CD14-positive monocyte (primary cell): Measurements from ENCODE around the gene ILDR2. TPM values are rescaled to one million over a fixed set of nuclear protein-coding genes. Genes with fewer than 3 reads are reported as not detected.

Experiments
- DNase-seq, 3 donors: peaks; one replicate each; pipeline ENCODE4 v3.0.0-alpha.2; 2011 to 2022
- H2AFZ ChIP-seq: 2 replicates; pipeline ENCODE4 v1.6.0; 2012; ENCODE audit warnings: mild to moderate bottlenecking, low read depth, low read length, inconsistent platforms; ENCODE audit not compliant: insufficient read depth, poor library complexity, severe bottlenecking
- H3K27ac ChIP-seq, 2 donors: 1 replicate in 1 of 2; 2 replicates in 1 of 2; pipeline ENCODE4 v1.5.1; 2012 to 2013; ENCODE audit warnings: low read length in 2 of 2, control low read depth in 1 of 2, inconsistent platforms in 1 of 2, low read depth in 1 of 2, mild to moderate bottlenecking in 1 of 2
- H3K27me3 ChIP-seq, 2 donors: one replicate each; pipeline versions ENCODE4 v1.6.0 to v1.6.1; 2011 to 2013; ENCODE audit warnings: low read length in 2 of 2; ENCODE audit not compliant: control insufficient read depth in 2 of 2, insufficient read depth in 2 of 2
- H3K36me3 ChIP-seq, 2 donors: replicated peaks in 1 of 2; 1 replicate in 1 of 2; 2 replicates in 1 of 2; pipeline versions ENCODE4 v1.5.1 to v1.6.1; 2012 to 2013; ENCODE audit warnings: low read length in 2 of 2, control low read depth in 1 of 2, inconsistent platforms in 1 of 2, mild to moderate bottlenecking in 1 of 2; ENCODE audit not compliant: insufficient read depth in 2 of 2, control insufficient read depth in 1 of 2
- H3K4me1 ChIP-seq, 2 donors: 1 replicate in 1 of 2; 2 replicates in 1 of 2; pipeline versions ENCODE4 v1.5.1 to v1.6.1; 2012 to 2013; ENCODE audit warnings: low read length in 2 of 2, control low read depth in 1 of 2, inconsistent platforms in 1 of 2, mild to moderate bottlenecking in 1 of 2, moderate library complexity in 1 of 2; ENCODE audit not compliant: insufficient read depth in 2 of 2, control insufficient read depth in 1 of 2
- H3K4me2 ChIP-seq: replicated peaks from 2 replicates; pipeline ENCODE3; 2012; ENCODE audit warnings: low read length, moderate library complexity, mild to moderate bottlenecking; ENCODE audit not compliant: poor library complexity, severe bottlenecking; ENCODE audit errors: extremely low read depth
- H3K4me3 ChIP-seq, 3 experiments: fragments of 200-600 bp in 1 of 3; sonication (generic) in 1 of 3; replicated peaks in 1 of 3; 1 replicate in 2 of 3; 2 replicates in 1 of 3; pipeline ENCODE4 v1.5.1; 2011 to 2013; ENCODE audit warnings: low read length in 3 of 3, mild to moderate bottlenecking in 3 of 3, control low read depth in 2 of 3, low read depth in 2 of 3, inconsistent platforms in 1 of 3, moderate library complexity in 1 of 3
- H3K79me2 ChIP-seq: 2 replicates; pipeline ENCODE4 v1.6.0; 2012; ENCODE audit warnings: mild to moderate bottlenecking, control low read depth, inconsistent platforms, low read length, moderate library complexity; ENCODE audit not compliant: insufficient read depth
- H3K9ac ChIP-seq: 2 replicates; pipeline ENCODE4 v1.6.0; 2017; ENCODE audit warnings: low read length, mild to moderate bottlenecking; ENCODE audit not compliant: insufficient read depth, poor library complexity, severe bottlenecking
- H3K9me3 ChIP-seq, 2 donors: replicated peaks in 1 of 2; 1 replicate in 1 of 2; 2 replicates in 1 of 2; pipeline versions ENCODE4 v1.5.1 to v1.6.1; 2012 to 2013; ENCODE audit warnings: low read length in 2 of 2, control low read depth in 1 of 2; ENCODE audit not compliant: control insufficient read depth in 1 of 2, insufficient read depth in 1 of 2
- H4K20me1 ChIP-seq: 2 replicates; pipeline ENCODE4 v1.6.0; 2012; ENCODE audit warnings: mild to moderate bottlenecking, low read length, control low read depth, moderate library complexity; ENCODE audit not compliant: insufficient read depth
- H3K27ac Mint-ChIP-seq, 7 donors: one replicate each; pipeline ENCODE4 v1.8.0; 2020; ENCODE audit warnings: mild to moderate bottlenecking in 7 of 7, mixed read lengths in 7 of 7, moderate library complexity in 6 of 7, inconsistent platforms in 2 of 7
- H3K27me3 Mint-ChIP-seq, 3 donors: one replicate each; pipeline ENCODE4 v1.8.0; 2021 to 2022; ENCODE audit warnings: low read depth in 3 of 3, mild to moderate bottlenecking in 3 of 3, mixed read lengths in 3 of 3, moderate library complexity in 3 of 3, inconsistent platforms in 1 of 3
- H3K36me3 Mint-ChIP-seq, 2 donors: one replicate each; pipeline ENCODE4 v1.8.0; 2020; ENCODE audit warnings: mixed read lengths in 2 of 2, inconsistent platforms in 1 of 2, mild to moderate bottlenecking in 1 of 2
- H3K4me1 Mint-ChIP-seq: one replicate; pipeline ENCODE4 v1.8.0; 2020; ENCODE audit warnings: mild to moderate bottlenecking, mixed read lengths
- H3K4me3 Mint-ChIP-seq, 2 donors: one replicate each; pipeline ENCODE4 v1.8.0; 2020; ENCODE audit warnings: mild to moderate bottlenecking in 2 of 2, mixed read lengths in 2 of 2, moderate library complexity in 1 of 2
- H3K9me3 Mint-ChIP-seq, 7 donors: one replicate each; pipeline ENCODE4 v1.8.0; 2020 to 2022; ENCODE audit warnings: mixed read lengths in 7 of 7, mild to moderate bottlenecking in 6 of 7, moderate library complexity in 6 of 7, inconsistent platforms in 2 of 7
- WGBS: methylation state at CpG from one replicate; pipeline ENCODE4 v1.1.5; 2013; ENCODE audit warnings: missing lambda C conversion rate; ENCODE audit not compliant: insufficient coverage; 5-methylcytosine and 5-hydroxymethylcytosine counted together
- intact Hi-C, 2 donors: fragments of 100-400 bp; cut with micrococcal nuclease; formaldehyde crosslinking; loops; one replicate each; pipeline versions ENCODE4 v1.15.0 to v1.15.1; 2023
- polyA plus RNA-seq, 3 donors: library from polyadenylated mRNA; depleted of rRNA in 1 of 3; unstranded in 2 of 3; stranded (reverse) in 1 of 3; fragments of 300-500 nt in 2 of 3; fragments of >200 nt in 1 of 3; fragmentation: Illumina TruSeq in 2 of 3; gene quantifications; 1 replicate in 2 of 3; 2 replicates in 1 of 3; pipeline ENCODE4 v1.2.3, GENCODE V29; 2012 to 2021
- TF ChIP-seq, protein P1 (sequence below): fragments of 200-600 bp; IDR thresholded peaks from one replicate; pipeline ENCODE4 v1.8.0; 2022; ENCODE audit warnings: antibody characterized with exemption, mild to moderate bottlenecking

Gene ILDR2
- polyA plus RNA-seq, 3 donors: not detected

DNA sequence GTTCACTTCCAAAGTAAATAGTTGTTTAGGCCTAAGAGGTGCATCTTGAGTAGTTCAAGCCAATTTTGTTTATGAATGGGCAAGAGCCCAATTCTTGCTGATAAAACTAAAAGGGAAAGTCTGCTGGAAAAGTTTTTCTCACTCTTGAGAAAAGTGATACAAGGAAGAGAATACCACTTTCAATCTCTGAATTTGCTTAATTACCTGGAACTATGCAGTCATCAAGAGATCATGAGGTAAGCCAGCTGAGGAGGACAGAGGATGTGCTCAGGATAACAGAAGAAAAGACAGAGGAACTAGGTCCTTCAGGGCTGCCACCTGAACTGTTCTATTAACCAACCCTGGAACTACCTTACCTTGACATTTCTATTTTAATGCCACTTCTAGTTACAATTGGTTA is 42.2 kb downstream of the ILDR2 start:
- Mint-ChIP-seq H3K9me3 (peaks cover 0 to 5% (median 0%) of the 10 kb centered on the region in 7 donors), H3K27ac (no peak overlapping the region), H3K4me3 (no peak overlapping the region), H3K27me3 (peaks cover 0 to 6% (median 5%) of the 10 kb centered on the region in 3 donors), H3K36me3 (no peaks in the 10 kb centered on the region), H3K4me1 (no peaks in the 10 kb centered on the region)
- Histone ChIP-seq H3K4me2 (no peak overlapping the region), H2AFZ (no peak overlapping the region), H3K79me2 (no peaks in the 10 kb centered on the region), H3K9me3 (no peaks in the 10 kb centered on the region), H4K20me1 (no peaks in the 10 kb centered on the region), H3K9ac (no peak overlapping the region), H3K4me1 (no peaks in the 10 kb centered on the region), H3K27me3 (no peaks in the 10 kb centered on the region), H3K4me3 (no peak overlapping the region), H3K36me3 (no peaks in the 10 kb centered on the region), H3K27ac (no peak overlapping the region)
- no peak for DNase-seq
- TF ChIP-seq, protein P1, sequence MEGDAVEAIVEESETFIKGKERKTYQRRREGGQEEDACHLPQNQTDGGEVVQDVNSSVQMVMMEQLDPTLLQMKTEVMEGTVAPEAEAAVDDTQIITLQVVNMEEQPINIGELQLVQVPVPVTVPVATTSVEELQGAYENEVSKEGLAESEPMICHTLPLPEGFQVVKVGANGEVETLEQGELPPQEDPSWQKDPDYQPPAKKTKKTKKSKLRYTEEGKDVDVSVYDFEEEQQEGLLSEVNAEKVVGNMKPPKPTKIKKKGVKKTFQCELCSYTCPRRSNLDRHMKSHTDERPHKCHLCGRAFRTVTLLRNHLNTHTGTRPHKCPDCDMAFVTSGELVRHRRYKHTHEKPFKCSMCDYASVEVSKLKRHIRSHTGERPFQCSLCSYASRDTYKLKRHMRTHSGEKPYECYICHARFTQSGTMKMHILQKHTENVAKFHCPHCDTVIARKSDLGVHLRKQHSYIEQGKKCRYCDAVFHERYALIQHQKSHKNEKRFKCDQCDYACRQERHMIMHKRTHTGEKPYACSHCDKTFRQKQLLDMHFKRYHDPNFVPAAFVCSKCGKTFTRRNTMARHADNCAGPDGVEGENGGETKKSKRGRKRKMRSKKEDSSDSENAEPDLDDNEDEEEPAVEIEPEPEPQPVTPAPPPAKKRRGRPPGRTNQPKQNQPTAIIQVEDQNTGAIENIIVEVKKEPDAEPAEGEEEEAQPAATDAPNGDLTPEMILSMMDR: no peak
- intact Hi-C loops: no loop called here

DNA sequence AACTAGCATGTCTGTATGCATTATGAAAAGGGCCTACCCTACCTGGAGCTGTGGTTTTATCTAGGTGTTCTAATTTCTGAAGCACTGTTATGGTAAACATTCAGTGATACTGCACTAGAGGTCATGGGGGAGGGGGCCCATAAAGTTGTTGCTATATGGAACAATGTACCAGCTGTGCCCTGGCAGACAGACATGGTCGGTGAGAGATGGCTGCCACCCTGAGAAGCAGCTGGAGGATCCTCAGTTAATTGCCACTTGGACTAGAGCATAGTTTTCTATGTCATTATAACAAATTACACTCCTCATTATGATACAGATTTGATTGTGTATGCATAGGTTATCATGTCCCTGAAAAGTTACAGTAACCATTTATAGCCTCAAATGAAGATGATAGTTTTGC is 45.4 kb downstream of the ILDR2 start:
- DNase-seq: no peak
- H3K4me3 Mint-ChIP-seq: no peak overlapping the region
- Histone ChIP-seq H3K27me3 (no peaks in the 10 kb centered on the region), H3K79me2 (no peaks in the 10 kb centered on the region), H3K27ac (no peak overlapping the region), H4K20me1 (no peaks in the 10 kb centered on the region), H3K9me3 (no peaks in the 10 kb centered on the region), H2AFZ (no peak overlapping the region), H3K4me2 (no peak overlapping the region), H3K4me1 (peaks cover 0 to 4% of the 10 kb centered on the region in 2 donors), H3K9ac (no peak overlapping the region), H3K4me3 (no peak overlapping the region), H3K36me3 (no peaks in the 10 kb centered on the region)
- TF ChIP-seq, protein P1: no peak
- H3K9me3 Mint-ChIP-seq: peaks cover 0 to 5% (median 0%) of the 10 kb centered on the region in 7 donors
- H3K4me1 Mint-ChIP-seq: peaks cover 4% of the 10 kb centered on the region
- H3K36me3 Mint-ChIP-seq: no peaks in the 10 kb centered on the region
- no peak overlapping the region for H3K27ac Mint-ChIP-seq
- intact Hi-C loops: no loop called here
- WGBS: no CpG with 5 or more reads among the region's 1 CpG
- peaks cover 0 to 6% (median 3%) of the 10 kb centered on the region in 3 donors for H3K27me3 Mint-ChIP-seq
